GM08714 (cell line): ENCODE results near the gene FAM98C.

Experiments used
- H3K4me3 ChIP-seq: fragments of 200-500 bp; sonication (Bioruptor generic); 2 replicates; pipeline ENCODE4 v1.5.1; 2014; ENCODE audit warnings: mild to moderate bottlenecking, low read length, inconsistent platforms
- ZNF274 ChIP-seq: IDR thresholded peaks from 2 replicates; pipeline ENCODE4 v1.6.1; 2012; ENCODE audit warnings: mild to moderate bottlenecking, low read depth, low read length

FAM98C gene

DNA sequence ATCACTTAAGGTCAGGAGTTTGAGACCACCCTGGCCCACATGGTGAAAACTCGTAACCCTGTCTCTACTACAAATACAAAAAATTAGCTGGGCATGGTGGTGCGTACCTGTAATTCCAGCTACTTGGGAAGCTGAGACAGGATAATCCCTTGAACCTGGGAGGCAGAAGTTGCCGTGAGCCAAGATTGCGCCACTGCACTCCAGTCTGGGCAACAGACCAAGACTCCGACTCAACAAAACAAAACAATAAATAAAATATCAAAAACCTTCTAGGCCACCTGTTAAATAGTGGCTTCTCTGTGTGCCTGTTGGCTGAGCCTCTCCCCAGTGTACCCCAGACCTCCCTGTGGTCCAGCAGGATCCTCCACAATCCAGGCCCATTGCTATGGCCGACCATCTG lies 31.8 kb upstream of the FAM98C start:
- TF ChIP-seq ZNF274, result no peak
- no peak overlapping the region for H3K4me3 ChIP-seq

- H3K4me3 ChIP-seq, result peak overlapping the region; percentile 41
- TF ChIP-seq ZNF274, result no peak
Measured at GRCh38 chr19:38373907-38374331, 29.0 kb upstream of the FAM98C start.

DNA sequence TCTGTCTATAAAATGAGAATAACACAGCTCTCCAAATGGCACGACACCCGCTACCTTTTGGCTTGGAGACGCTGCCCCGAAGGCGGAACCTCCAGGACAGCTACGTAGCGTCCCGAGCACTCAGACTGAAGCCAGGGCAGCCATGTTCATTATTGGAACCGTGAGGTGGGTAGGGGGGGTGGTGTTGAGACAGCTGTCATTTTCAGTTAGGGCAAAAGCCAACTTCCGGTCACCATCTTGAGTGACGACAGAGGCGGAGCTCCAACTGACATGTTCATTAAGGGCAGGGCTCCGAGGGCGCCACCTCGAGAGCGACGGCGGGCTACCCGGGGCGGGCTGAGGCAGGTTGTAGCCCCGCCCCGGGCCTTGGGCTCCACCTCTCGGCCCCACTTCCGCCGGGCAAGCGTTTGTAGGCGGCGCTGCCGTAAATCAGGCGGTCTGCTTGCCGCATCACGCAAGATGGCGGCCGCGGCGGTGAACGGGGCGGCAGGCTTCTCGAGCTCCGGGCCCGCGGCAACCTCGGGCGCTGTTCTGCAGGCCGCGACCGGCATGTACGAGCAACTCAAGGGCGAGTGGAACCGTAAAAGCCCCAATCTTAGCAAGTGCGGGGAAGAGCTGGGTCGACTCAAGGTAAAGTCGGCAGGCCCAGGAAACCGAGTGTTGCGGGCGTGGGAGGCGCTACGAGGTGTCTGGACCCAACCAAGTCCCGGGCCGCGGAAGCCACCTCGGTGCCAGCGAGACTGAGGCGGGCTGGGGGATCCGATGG lies 28.4 kb upstream of the FAM98C start, which contains the start of gene PSMD8:
Gene PSMD8, plus strand, starts transcription at position 240 of the 766 bp plus-strand sequence. Its CDS starts 31 bp downstream, at position 271.
- no peak for TF ChIP-seq ZNF274

DNA sequence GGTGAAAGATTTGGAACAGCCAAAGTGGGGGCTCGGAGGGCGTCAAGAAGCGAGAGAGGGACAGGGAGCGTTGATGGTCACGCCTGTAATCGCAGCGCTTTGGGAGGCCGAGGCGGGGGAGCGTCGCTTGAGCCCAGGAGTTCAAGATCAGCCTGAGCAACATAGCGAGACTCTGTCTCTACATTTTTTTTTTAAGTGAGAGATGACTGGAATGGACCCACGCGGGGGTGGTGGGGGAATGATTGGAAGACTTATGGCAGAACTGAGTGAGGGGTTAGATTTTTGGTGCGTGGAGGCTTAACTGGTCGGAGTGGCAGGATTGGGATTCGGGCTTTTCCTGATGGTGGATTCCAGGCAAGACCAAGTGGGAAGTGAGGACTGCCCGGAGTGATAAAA lies 27.8 kb upstream of the FAM98C start:
- TF ChIP-seq ZNF274, result no peak
- peak overlapping the region; percentile 96 for H3K4me3 ChIP-seq

More for the DNA sequence above, 28.4 kb upstream of the FAM98C start, which contains the start of gene PSMD8:
- peak within 1 kb of the TSS; percentile 96 for H3K4me3 ChIP-seq

DNA sequence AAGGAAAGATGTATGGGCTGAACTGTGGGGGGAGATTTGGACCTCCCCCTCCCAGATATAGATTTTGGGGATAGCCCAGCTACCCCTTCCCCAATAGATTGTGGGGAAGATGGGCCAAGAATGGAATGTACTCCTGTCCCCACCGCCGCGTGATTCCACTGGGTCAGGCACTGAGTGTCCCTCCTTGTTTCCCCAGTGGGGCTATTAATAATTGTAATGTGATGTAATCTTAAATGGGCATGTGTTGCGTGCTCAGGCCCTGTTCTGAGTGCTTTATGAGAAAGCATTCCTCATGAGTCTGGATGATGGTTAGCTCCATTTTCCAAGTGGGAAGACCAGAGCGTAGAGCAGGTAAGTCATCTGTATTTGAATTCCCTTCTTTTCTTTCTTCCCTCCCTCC lies 27.1 kb upstream of the FAM98C start:
- peak overlapping the region; percentile 96 for H3K4me3 ChIP-seq
- TF ChIP-seq ZNF274, result no peak

GRCh38 chr19:38376576-38376975 lies 26.3 kb upstream of the FAM98C start:
- TF ChIP-seq ZNF274, result no peak
- H3K4me3 ChIP-seq, result no peak overlapping the region

DNA sequence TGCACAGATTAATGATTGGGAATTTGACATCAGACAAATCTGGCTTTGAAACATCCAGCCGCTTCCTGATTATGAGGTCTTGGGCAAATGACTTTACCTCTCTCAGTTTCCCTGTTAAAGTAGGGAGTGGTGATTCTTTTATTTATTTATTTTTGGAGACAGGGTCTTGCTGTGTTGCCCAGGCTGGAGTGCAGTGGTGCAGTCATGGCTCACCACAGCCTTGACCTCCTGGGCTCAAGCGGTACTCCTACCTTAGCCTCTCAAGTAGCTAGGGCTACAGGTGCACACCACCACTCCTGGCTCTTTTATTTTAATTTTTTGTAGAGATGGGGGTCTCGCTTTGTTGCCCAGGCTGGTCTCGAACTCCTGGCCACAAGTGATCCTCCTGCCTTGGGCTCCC lies 25.8 kb upstream of the FAM98C start:
- TF ChIP-seq ZNF274, result no peak
- H3K4me3 ChIP-seq, result no peak overlapping the region

GRCh38 chr19:38378866-38379265 lies 24.0 kb upstream of the FAM98C start:
- no peak for TF ChIP-seq ZNF274
- no peak overlapping the region for H3K4me3 ChIP-seq

- TF ChIP-seq ZNF274, result no peak
- H3K4me3 ChIP-seq, result no peak overlapping the region
Measured at GRCh38 chr19:38381138-38381537, 21.8 kb upstream of the FAM98C start.

- no peak overlapping the region for H3K4me3 ChIP-seq
- no peak for TF ChIP-seq ZNF274
Measured at GRCh38 chr19:38383184-38383583, 19.7 kb upstream of the FAM98C start.

GRCh38 chr19:38383743-38384142 lies 19.1 kb upstream of the FAM98C start:
- no peak overlapping the region for H3K4me3 ChIP-seq

DNA sequence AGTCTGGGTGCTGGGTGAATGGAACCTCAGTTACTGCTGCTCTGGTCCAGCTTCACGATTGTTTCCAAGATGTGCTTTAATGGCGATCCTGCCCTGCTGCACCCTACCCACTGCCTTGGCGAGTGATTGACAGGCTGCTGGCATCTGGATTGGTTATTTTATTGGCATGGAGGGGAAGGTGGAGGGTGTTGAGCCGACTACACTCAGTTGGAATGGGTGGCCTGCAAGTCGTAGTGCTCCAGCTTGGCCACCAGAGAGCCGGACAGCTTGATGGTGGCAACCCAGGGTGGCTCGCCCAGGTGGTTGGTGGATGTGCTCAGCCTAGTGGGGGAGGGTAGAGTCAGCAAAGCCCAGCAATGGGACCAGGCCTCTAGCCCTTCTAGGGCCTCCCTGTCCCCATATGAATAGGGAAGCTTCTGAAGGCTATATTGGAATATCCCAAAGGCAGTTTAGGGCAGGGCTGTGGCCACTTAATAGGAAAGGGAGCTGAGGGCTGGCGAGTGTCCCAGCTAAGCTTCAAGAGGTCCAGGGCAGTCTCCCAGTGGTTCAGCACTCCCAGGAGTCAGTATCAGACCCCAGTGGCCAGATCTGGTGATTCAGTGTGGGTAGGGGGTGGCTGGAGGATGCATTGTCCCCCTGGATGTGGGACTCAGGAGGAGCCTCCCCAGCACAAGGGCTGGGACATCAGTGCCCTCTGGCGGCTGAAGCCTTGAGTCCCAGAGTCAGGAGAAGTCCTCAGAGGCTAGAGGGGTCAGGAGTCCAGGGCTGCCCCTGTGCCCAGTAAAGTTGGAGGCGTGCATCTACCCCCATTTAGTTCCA lies 18.5 kb upstream of the FAM98C start:
- TF ChIP-seq ZNF274, result no peak

More at GRCh38 chr19:38383743-38384142, 19.1 kb upstream of the FAM98C start:
- no peak for TF ChIP-seq ZNF274

DNA sequence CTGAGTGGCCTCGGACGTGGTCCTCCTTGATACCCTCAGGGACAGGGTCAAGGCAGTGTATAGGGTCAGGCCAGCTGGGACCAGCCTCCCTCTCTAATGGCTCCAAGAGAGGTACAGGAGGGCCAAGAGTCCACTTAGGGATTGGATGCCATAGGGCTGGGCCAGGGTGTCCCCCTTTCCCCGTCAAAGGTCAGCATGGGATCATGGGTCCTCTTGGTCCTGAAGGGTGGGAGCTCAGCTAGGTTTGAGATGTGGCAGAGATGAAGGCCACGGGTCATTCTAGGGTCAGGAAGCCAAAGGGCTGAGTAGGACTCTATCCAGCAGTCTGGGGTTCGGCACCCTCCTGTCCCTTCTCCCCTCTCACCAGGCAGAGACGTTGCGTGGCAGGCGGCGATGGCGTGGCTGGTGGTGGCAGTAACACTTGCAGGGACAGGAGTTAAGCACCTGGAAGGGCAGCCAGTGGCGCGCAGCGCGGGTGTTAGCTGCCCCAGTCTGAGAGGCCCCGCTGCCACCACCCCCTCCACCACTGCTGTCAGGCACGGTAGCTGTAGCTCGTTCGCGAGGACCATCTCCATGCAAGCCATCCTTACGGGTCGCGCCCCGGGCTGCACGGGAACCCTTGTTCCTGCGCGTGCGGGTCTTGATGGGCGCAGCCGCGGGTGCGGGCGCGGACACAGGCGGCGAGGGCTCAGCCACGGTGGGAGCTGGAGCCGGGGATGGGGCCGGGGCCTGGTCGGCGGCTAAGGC lies 17.7 kb upstream of the FAM98C start:
- no peak overlapping the region for H3K4me3 ChIP-seq
- TF ChIP-seq ZNF274, result no peak

More for the DNA sequence above, 18.5 kb upstream of the FAM98C start:
- no peak overlapping the region for H3K4me3 ChIP-seq

- no peak overlapping the region for H3K4me3 ChIP-seq
- no peak for TF ChIP-seq ZNF274
Measured at GRCh38 chr19:38385804-38386257, 17.1 kb upstream of the FAM98C start.
